HuH-7 (cell line): Measurements from ENCODE around the gene SYNDIG1.

Source experiments
- DNase-seq: peaks from one replicate; pipeline ENCODE4 v3.0.0; 2011; ENCODE audit warnings: low spot score

SYNDIG1 gene

DNA sequence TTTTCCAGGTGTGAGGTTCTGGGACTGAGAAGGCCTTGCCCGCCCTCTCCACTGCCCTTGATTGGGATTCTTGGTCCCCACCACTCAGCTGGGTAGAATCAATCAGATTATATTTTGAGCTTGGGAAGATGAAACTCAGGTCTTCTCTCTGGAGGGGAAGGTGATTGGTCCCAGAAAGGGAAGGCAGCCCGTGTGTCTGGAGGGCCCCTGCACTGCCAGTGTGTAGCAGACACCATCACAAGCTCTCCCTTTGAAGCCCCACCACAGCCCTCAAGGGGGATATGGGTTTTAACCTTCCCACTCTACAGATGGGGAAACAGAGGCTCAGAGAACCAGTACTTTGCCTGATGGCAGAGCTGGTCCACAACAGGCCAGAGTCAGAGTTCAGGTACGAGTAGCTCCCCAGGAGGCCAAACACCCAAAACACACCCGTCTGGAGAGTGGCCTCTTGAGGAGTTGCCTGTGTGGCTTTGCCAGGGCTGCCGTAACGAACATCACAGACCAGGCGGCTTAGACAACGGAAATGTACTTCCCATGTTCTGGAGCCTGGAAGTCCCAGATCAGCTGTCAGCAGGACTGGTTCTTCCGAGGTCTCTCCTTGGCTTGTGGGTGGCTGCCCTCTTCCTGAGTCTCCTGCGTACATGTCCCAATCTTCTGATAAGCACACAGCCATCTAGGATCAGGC is 205.6 kb downstream of the SYNDIG1 start:
- DNase-seq: no peak

DNA sequence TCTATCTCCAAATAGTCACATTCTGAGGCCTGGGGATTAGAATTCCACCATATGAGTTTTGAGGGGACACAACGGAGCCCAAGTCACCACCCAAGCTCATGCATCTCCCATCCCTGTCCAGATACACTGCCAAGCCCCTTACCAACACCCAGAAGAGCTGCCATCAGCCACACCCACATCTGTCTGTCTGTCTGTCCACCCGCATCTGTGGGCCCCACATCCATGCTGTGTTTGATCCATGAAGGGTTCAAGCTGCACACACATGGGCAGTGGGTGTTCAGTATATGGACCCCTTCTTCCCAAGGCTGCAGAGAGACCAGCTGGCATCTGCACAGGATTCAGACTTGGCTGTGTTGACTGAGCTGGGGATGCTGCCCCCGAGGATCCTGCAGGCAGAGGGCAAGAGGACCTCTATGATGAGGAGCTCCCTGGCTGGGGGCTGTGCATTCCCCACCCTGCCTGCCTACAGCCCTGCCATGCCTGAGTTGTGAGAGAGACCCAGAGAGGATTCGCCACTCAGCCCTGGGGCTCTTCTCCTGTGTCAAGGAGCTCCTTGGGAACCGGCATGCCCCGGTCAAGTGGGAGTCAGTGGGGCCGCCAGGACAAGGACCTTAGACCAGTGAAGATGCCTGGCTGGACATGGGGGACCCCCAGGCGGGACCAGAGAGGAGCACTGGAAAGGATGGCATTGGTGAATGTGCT is 206.4 kb downstream of the SYNDIG1 start:
- no peak for DNase-seq

DNA sequence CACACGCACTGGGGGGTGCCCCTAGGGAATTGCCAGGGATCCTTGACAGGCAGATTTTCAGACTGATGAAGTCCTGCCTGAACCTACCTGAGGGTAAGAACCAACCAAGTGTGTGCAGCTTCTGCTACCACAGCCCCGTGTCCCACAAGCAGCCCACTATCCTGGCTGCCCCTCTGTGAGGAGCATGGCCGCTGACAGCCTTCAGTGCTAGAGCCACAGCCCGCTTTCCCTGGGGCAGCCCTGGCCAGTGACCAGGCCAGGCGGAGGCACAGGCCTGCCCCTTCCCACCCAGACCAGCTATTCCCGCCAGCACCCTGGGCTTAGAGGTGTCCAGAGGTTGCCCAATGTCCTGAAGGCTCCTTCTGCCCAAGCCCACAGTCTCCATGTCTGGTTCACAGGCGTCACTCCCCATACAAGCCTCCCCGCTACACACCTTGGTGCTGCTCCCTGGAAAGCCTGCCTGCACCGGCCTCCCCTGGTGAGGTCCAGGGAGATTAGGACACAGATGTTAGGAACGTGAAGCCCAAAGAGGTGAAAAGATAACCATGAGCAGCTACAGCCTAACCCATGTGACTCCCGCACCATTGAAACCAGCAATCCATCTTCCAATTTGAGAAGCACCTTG is 207.0 kb downstream of the SYNDIG1 start:
- no peak for DNase-seq

DNA sequence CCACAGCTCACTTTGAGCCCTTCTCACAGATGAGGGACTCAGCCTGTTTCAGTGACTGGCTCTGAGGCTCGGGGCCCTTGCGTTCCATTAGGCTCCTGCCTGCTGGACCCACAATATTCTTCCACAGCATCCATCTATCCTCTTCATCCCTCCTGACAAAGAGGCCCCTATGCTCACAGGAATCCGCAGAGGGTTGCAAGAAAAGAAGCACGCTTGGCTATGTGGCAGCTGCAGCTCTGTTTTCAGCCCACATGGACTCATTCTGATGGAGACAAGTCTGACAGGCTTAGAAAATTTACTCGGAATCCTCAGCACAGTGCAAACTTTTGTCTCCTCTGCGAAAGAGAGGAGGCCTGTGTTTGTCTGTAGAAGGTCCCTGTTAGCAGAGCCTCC is 207.5 kb downstream of the SYNDIG1 start:
- DNase-seq: no peak

DNA sequence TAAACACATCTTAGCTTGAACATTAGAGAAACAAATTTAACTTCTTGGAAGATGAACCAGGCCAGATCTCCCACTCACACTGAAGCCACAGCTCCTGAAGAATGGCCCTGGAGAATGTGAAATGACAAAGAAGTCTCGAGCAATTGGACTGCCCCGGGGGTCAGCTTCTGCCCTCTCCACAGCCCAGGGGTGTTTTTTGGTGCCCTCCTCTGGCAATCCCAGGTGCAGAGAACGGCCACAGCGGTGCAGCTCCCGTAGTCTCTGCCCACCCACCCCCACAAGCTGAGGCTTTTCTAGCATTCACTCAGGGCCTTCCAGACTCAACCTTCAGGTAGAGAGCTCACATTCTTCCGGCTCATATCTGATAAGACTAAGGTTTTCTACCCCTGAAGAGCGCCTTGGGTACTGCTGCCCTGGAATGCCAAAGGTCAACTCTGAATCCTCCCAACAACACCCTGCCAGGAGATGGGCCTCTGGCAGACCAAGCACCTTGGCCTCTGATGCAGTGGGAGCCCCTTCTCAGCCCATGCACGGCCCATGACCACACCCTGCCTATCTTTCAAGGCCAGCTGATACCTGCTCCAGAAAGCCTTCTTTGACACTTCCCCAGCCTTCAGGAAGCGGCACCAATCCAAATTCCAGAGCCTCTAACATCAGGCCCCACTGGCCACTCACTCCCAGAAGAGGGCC is 208.3 kb downstream of the SYNDIG1 start:
- DNase-seq: no peak

DNA sequence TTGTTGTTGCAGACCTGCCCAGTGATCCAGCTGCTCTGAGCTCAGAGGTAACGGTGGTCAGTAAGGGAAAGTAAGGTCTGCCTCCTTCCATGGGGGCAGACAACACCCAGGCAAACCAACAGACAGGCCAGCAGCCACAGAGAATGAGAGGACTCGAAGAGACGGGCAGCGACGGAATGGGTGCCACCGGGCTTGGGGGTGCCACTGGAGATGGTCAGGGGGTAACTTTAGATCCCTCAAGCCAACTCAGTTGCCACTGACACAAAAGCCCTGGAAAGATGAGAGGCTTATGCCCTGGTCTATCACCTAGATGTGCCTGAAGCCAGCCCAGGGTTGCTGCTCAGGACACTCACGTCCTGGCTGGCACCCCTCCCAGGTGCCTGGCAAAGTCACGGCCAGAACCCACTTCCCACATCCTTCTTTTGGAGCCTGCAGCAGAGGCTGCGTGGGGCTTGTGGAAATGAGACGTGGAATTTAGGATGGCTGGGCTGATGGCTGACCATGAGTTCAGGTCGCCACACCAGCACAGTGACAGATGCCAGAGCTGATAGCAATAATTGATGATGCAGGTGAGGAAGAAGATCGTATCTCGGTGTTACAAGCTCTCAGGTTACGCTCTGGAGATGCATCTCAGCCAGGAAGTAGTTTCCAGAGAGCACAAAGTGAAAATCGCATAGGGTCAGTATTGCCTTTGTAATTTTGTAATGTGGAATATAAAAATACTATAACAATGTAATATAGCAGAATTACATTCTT is 209.1 kb downstream of the SYNDIG1 start:
- no peak for DNase-seq

DNA sequence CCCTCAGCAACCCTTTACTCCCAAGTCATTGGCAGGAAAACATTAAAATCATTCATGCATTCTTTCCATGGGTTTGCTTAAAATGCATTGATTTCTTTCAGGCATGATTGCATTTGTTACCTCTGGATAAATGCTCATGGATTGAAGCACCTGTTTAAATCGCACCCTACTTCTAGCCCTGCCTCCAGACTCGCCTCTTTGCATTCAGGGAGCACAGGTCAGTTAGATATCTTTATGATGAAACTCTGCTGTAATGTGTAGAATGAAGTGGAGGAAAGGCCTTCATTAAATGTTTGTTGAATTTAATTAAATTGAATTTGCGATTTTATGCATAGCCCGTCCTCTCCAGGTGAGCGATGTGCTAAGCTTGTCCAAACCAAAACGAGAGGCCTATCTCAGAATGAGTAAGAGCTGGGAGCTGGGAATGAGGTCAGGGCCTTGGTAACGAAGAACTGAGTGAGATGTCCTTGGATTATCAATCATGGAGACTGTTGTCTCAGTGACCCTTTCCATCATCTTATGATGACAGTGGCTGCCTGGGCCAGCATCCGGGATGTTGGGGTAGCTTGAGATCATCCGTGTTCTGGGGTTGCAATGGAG is 210.1 kb downstream of the SYNDIG1 start:
- DNase-seq: no peak

DNA sequence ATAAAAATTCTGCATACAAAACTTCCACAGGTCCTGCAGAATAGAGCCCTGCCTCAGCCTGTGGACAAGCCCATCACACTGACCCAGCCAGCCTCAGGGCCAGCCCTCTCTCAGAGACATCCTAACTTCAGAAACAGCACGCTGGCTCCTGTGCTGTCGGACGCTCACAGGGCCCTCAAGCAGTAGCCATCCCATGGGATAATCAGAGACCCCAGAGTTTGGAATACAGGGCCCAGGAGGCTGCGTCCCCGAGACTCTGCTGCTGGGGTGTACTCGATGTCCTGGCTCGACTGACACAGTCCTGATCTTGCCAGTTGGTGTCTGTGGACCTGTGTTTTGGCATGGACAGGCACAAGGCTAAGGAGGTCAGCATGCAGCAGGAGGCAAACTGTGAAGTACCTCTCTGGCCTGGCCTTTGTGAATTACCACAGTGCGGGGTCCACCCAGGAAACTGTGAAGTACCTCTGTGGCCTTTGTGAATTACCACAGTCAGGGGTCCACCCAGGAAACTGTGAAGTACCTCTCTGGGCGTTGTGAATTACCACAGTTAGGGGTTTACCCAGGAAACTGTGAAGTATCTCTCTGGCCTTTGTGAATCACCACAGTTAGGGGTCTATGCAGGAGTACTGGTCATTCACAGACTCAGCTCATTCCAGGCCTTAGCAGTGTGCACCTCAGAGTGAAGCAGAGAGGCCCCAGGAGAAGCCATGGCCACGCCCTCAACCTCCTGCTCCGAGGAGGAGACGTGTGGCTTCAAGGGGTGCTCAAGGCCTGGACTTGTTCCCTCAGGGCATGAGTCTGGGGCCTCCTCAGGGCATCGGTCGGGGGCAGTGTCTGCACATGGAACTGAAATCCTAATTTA is 212.4 kb downstream of the SYNDIG1 start:
- DNase-seq: no peak

DNA sequence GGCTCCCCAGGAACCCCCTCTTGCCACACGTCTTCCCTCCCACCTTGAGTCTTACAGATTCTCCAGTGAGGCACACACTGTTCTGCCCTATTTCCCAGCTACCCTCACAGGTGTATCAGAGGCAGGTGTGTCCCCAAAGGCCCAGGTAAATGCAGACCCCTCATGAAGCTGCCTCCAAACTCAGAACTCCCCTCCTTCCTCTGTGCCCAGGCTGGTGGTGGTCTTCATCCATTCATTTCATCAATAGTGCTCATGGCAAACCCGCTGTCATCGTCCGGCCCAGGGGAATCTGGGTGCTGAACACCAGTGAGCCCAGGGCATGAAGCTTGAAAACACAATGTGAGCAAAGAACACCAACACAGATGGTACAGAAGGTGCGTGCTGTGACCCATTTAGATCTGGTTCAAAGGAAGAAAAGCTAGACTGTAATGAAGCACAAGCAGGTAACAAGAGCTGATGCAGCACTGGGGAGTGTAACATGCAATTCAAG is 213.1 kb downstream of the SYNDIG1 start:
- no peak for DNase-seq

DNA sequence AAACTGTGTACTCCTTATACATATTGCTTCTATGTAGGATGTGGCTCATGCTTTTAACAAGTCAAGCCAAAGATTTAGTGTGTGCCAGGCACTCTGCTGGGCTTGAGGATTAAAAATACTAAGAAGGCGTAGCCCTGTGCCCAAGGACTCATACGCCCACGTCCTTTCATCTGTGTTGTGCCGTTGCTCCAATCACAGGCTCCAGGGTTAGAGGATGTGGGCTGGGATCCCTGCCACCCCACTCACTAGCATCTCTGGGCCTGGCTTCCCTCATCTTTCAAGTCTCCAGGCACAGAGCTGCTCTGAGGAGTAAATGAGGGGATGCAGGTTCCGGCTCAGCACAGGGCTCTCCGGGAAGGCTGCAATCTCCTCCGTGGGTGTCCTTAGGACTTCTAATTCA is 214.2 kb downstream of the SYNDIG1 start:
- no peak for DNase-seq

DNA sequence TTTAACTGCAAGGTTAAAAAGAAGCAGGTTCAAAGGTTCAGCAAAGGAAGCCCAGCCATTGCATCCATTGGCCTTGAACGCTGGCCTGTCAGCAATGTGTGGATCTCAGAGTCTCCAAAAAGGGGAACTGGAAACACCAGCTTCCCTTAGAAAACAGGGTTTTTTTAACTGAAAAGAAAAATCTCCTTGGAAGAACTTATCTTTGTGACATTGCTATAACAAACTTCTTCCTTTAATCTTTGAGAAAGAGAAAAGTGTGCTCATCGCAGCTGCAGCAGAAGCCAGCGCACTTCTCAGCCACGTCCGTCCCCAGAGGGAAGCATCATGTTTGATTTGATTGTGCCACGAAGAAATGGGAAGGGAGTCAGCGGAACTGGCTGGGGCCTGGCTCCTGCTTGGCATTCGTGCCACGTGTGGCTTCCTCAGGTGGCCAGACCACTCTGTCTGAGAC is 215.0 kb downstream of the SYNDIG1 start:
- no peak for DNase-seq

DNA sequence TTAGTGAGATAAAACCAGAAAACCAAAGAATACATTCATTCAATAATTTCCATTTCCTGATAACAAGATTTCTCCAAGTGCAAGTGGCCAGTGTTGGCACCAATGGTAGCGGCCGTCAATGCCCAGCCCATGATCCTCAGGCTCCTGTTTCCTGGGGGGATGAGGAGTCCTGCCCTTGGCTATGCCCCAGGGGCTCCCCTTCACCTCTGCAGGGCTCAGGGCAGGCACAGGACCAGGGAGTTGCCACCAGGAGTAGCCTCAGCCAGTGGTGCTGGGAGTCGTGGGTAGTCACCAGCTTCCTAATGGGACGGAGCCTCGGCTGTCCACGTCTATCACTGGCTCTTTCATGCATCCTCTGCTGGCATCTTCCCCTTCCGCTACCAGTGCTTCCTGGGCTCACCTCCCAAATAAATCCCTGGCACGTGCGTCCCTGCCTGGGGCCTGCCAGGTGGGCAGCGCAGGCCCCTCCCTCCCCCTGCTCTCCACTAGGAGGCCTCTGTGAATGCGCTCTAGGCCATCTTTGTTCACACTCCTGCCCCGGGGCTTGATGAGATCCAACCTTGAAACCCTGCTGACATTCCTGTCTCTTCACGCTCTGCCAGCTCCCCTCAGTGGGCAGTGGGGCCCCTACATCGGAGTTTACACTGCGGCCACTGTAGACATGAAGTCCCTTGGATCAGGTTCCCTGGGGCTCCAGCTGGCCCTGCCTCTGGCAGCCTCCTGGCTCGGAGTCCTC is 215.7 kb downstream of the SYNDIG1 start:
- no peak for DNase-seq

DNA sequence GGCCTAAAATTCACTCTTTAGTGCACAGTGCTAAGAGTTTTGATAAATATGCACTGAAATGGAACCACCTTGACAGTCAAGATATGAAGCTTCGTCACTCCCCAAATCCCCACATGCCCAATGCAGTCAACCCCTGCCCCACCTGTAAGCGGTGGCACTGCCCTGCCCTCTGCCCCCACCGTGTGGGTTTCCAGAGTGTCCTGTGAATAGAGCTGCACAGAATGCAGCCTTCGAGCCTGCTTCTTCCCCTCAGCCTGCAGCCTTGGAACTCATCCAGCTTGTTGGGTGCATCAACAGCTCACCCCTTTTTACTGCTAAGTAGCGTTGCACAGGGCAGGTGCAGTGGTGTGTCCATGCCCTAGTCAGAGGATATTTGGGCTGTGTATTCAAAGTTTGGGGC is 216.3 kb downstream of the SYNDIG1 start:
- DNase-seq: no peak

DNA sequence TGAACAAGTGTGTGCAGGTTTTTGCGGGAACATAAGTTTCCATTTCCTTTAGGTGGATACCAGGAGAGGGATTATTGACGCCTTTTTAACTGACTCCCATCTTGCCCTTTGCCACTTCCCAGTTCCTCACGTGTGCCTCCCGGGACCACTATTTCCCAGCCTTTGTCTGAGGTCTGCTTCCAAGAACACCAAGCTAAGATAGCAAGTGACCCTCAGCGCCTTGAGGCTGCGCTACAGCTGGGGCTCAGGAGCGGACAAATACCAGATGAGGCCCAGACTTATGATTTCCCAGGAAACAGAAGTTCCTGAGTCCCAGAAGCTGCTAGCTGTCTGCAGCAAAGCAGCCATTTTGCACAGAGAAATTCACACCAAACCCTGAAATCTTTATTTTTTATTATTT is 216.7 kb downstream of the SYNDIG1 start:
- no peak for DNase-seq

DNA sequence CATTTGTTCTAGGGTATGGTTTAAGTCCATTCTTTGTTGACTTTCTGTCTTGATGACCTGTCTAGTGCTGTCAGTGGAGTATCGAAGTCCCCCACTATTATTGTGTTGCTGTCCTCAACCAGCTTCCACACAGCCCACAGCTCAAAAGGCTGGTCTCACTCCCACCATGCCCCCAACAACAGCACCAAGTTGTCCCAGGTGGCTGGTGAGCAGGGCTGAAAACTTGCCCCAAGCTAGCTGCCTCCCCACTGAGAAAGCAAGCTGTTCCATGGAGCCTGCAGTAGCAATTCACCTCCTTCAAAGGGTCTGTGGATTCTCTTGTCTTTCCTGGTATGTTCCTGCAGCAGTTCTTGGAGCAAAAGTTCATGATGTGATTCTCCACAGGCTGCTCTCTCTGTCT is 221.0 kb downstream of the SYNDIG1 start:
- DNase-seq: no peak

DNA sequence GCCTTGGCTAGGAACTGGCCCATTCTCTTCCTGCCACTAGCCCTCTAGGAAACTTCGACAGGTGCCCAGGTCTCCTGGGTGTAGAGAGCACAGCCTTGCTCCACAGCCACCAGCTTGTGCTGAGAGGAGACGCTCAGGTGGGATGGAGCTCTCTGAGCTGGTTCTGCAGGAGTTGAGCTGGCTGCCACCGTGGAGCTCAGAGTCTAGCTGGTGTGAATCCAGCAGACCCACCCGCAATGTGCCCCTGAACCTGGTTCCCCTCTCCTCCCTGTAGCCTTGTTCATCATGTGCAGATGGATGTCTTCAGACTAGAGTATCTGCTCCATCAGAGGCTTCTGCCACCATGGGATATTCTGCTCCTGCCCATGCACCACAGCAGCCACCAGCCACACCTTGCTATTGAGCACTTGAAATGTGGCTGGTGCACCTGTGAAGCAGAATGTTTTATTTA is 222.5 kb downstream of the SYNDIG1 start:
- no peak for DNase-seq

DNA sequence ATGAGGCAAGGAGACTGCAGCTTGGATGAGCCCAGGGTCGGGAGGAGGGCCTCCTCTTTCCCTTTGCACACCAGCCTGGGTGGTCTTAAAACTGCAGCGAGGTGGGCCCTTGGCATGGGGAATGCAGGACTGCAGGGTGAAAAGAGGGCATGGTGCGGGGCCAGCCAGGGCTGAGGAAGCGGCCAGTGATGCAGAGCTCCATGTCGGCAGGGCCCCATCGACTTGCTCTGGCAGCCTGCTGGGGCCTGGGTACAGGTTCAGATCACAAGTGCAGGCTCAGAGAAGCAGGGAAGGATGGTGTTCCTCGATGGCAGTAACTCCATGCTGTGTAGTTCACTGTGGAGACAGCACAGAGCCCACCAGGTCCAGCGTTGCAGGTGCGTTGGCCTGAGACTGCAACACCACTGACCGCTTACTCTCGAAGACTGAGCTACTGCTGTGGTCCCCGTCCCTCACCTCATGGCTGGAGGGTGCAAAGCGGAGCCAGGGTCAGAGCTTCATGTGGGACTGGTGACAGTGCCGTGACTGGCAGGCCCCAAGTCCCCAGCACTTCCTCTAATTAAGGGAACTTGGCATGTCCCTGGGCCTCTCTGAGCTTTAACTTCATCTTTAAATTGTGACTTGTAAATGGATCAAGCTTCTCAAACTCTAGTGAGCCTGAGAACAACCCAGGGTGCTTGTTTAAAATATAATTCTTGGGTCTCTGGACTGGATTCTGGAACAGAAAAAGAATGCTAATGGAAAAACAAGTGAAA is 223.2 kb downstream of the SYNDIG1 start:
- DNase-seq: no peak

DNA sequence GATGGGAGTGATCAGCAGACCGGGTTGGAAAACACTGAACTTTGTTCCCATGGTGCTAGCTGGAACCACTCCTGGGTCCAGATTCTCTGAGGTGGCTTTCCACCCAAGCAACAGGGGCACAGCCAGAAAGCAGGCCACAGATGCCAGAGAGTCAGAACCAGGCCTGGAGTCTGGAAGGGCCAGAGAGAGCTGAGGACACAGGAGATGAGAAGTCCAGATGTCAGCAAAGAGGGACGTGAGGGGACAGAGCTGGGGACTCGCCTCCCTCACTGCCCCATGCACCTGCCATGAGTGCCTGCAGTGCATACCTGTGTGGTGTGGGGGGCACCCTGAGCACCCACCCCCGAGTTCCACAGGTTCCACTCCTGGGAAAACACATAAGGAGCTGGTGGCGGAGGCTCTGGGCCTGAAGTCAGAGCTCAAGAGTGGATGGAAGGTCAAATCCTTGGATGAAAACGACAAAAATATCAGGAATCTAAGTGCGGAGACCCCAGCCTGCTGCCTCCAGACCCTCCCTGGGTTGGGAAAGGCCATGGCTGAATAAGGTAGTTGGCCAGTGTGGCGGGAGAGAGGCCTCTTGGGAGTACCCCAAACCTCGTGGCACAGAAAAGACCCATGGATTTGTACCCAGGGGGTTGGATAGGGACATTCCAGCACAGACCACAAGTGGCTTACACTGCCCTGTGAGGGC is 224.2 kb downstream of the SYNDIG1 start:
- no peak for DNase-seq
